Activated CD8-positive, alpha-beta memory T cell treated with anti-CD3 and anti-CD28 coated beads for 24 hours (primary cell): ENCODE data around the gene SLC43A3.
A peak's percentile ranks its signal among the peaks of the same experiment; 100 is the strongest.

Experiments
- DNase-seq: peaks from one replicate; pipeline ENCODE4 v3.0.0-alpha.2; 2020

Gene SLC43A3

GRCh38 chr11:57426439-57426928 is 437 bp downstream of the SLC43A3 start:
- DNase-seq, result no peak

- peak; percentile 76 for DNase-seq
Observed at GRCh38 chr11:57425565-57426438, 1.1 kb downstream of the SLC43A3 start.

GRCh38 chr11:57424792-57425564 is 1.9 kb downstream of the SLC43A3 start:
- DNase-seq, result peak; percentile 89

- no peak for DNase-seq
Observed at GRCh38 chr11:57424137-57424791, 2.7 kb downstream of the SLC43A3 start.

- no peak for DNase-seq
Observed at GRCh38 chr11:57422669-57423068, 4.3 kb downstream of the SLC43A3 start.

GRCh38 chr11:57421805-57422204 is 5.1 kb downstream of the SLC43A3 start:
- no peak for DNase-seq

GRCh38 chr11:57421066-57421465 is 5.9 kb downstream of the SLC43A3 start:
- no peak for DNase-seq

- no peak for DNase-seq
Observed at GRCh38 chr11:57419146-57419545, 7.8 kb downstream of the SLC43A3 start.

GRCh38 chr11:57418131-57418530 is 8.8 kb downstream of the SLC43A3 start:
- no peak for DNase-seq

- DNase-seq, result no peak
Observed at GRCh38 chr11:57417056-57417455, 9.9 kb downstream of the SLC43A3 start.

- DNase-seq, result no peak
Observed at GRCh38 chr11:57416436-57416835, 10.5 kb downstream of the SLC43A3 start.

- no peak for DNase-seq
Observed at GRCh38 chr11:57414612-57415212, 12.2 kb downstream of the SLC43A3 start.

GRCh38 chr11:57413681-57414080 is 13.2 kb downstream of the SLC43A3 start:
- DNase-seq, result no peak

GRCh38 chr11:57410287-57410686 is 16.6 kb downstream of the SLC43A3 start:
- no peak for DNase-seq

GRCh38 chr11:57409321-57410100 is 17.4 kb downstream of the SLC43A3 start:
- DNase-seq, result no peak

GRCh38 chr11:57408771-57409170 is 18.1 kb downstream of the SLC43A3 start:
- no peak for DNase-seq

- no peak for DNase-seq
Observed at GRCh38 chr11:57407941-57408475, 18.9 kb downstream of the SLC43A3 start.

- no peak for DNase-seq
Observed at GRCh38 chr11:57407010-57407920, 19.7 kb downstream of the SLC43A3 start.

- DNase-seq, result peak; percentile 77
Observed at GRCh38 chr11:57406337-57406904, 20.5 kb downstream of the SLC43A3 start.

GRCh38 chr11:57405271-57405860 is 21.6 kb downstream of the SLC43A3 start:
- DNase-seq, result no peak
